ENCODE results near the gene SOX18. TPM values are rescaled to one million over a fixed set of nuclear protein-coding genes. Genes with fewer than 3 reads are reported as not detected.

Gene SOX18
- total and polyA plus RNA-seq, 2 of the 4 experiments (the other 2 are of a cell fraction), result not detected

GRCh38 chr20:64043768-64044167, 5.7 kb downstream of the SOX18 start:
- H3K9ac ChIP-seq (ENCODE audit: low read depth, low read length), result no peak overlapping the region
- DNase-seq (no peak), ATAC-seq (ENCODE audit: low read depth) (no peak)
- H3K4ac ChIP-seq (ENCODE audit: low read depth, low read length), result no peak overlapping the region
- H3K36me3 ChIP-seq (ENCODE audit: control insufficient read depth, insufficient read depth, low read length), result no peaks in the 10 kb centered on the region
- H3K79me1 ChIP-seq (ENCODE audit: low read depth in 1 of 2, low read length in 2 of 2), result no peaks in the 10 kb centered on the region
- BruUV-seq (replicated peaks), result no TSS peak
- H3K56ac ChIP-seq (ENCODE audit: extremely low read depth, insufficient read depth, low read length), result no peak overlapping the region
- H2BK5ac ChIP-seq (ENCODE audit: low read depth, low read length, poor library complexity, severe bottlenecking), result no peak overlapping the region
- no peak overlapping the region for H2BK120ac ChIP-seq (ENCODE audit: low read depth, low read length)
- no peak overlapping the region for H3K18ac ChIP-seq (ENCODE audit: low read depth, low read length)
- H2BK15ac ChIP-seq (ENCODE audit: low read depth, low read length), result no peak overlapping the region
- WGBS, 2 experiments (ENCODE audit: extremely low coverage in 2 of 2, insufficient read length in 1 of 2), result no CpG with 5 or more reads among the region's 9 CpGs
- dilution Hi-C loops (cut with HindIII; ENCODE audit: low sequenced_read_pairs, unreplicated experiment) (no loop called here), in situ Hi-C loops (cut with MboI; ENCODE audit: low sequenced_read_pairs) (no loop called here), intact Hi-C loops (cut with micrococcal nuclease) (no loop called here)
- POLR2A ChIA-PET (ENCODE audit: unreplicated experiment), result no interaction called here
- no peak overlapping the region for H3K14ac ChIP-seq (replicated peaks; ENCODE audit: low read depth, low read length)
- CTCF ChIA-PET, result no interaction called here
- H4K8ac ChIP-seq (ENCODE audit: low read depth in 2 of 2, low read length in 2 of 2), result no peak overlapping the region
- no peak overlapping the region for H3K4me2 ChIP-seq (ENCODE audit: low read depth, low read length)
- peaks cover 71% of the 10 kb centered on the region for H3K27me3 ChIP-seq (ENCODE audit: control insufficient read depth, insufficient read depth, low read length)
- no peak overlapping the region for H2BK20ac ChIP-seq (ENCODE audit: low read depth, low read length)
- H3K9me3 ChIP-seq (ENCODE audit: control insufficient read depth, insufficient read depth, low read length), result no peaks in the 10 kb centered on the region
- H3K23ac ChIP-seq (ENCODE audit: low read depth, low read length), result no peak overlapping the region
- H3K27ac ChIP-seq (ENCODE audit: insufficient read depth, low read length), result no peak overlapping the region
- TF ChIP-seq POLR2A (IDR thresholded peaks at IDR 0.05; ENCODE audit: low read depth, low read length), result no peak
- no peak for TF ChIP-seq USF2 (IDR thresholded peaks at IDR 0.05; ENCODE audit: low read depth, low read length)
- no peak for TF ChIP-seq RFX5 (IDR thresholded peaks at IDR 0.05; ENCODE audit: low read depth, low read length)
- TF ChIP-seq MXI1 (IDR thresholded peaks at IDR 0.05; ENCODE audit: borderline replicate concordance, low read depth, low read length), result no peak
- no peak for TF ChIP-seq BHLHE40 (IDR thresholded peaks at IDR 0.05; ENCODE audit: low read depth, low read length)
- no peak for TF ChIP-seq CEBPB (IDR thresholded peaks at IDR 0.05; ENCODE audit: low read depth, low read length)
- TF ChIP-seq ELK1 (IDR thresholded peaks at IDR 0.05; ENCODE audit: borderline replicate concordance, low read depth, low read length), result no peak
- H3K9me1 ChIP-seq (ENCODE audit: insufficient read depth, low read length), result no peaks in the 10 kb centered on the region
- no peaks in the 10 kb centered on the region; the same call in 1 of the 2 replicates for H4K20me1 ChIP-seq (ENCODE audit: insufficient read depth, low read length)
- H4K5ac ChIP-seq (ENCODE audit: low read depth, low read length), result no peak overlapping the region
- H2AFZ ChIP-seq (replicated peaks; ENCODE audit: low read length, poor library complexity), result no peak overlapping the region
- no peak overlapping the region for H4K91ac ChIP-seq (ENCODE audit: insufficient read depth, low read depth, low read length)
- H3K4me1 ChIP-seq (ENCODE audit: control insufficient read depth, insufficient read depth, low read length), result peaks cover 2% of the 10 kb centered on the region; the same call in 1 of the 2 replicates
- H2AK9ac ChIP-seq (replicated peaks; ENCODE audit: low read depth, low read length, poor library complexity), result no peak overlapping the region
- H3K4me3 ChIP-seq (ENCODE audit: insufficient read depth, low read depth, low read length), result no peak overlapping the region
- no peak overlapping the region for H2AK5ac ChIP-seq (ENCODE audit: low read depth, low read length)
